ENCODE measurements around the gene HSPH1.

DNA sequence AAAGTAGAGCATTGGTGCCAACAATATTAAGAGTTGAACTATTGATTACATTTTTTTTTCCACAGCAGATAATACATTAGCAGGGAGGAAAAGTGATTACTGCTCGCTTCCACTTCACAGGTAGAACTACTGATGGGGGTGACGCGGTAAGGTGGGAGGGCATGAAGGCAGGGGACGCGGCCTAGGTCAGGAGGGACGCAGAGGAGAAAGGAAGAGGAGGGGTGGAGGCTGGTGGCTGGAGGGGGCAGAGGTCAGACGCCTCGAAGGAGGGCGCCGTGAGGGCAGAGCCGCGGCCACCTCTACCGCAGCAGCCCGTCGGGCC is 37.8 kb upstream of the HSPH1 start:
- TF ChIP-seq, protein P1, sequence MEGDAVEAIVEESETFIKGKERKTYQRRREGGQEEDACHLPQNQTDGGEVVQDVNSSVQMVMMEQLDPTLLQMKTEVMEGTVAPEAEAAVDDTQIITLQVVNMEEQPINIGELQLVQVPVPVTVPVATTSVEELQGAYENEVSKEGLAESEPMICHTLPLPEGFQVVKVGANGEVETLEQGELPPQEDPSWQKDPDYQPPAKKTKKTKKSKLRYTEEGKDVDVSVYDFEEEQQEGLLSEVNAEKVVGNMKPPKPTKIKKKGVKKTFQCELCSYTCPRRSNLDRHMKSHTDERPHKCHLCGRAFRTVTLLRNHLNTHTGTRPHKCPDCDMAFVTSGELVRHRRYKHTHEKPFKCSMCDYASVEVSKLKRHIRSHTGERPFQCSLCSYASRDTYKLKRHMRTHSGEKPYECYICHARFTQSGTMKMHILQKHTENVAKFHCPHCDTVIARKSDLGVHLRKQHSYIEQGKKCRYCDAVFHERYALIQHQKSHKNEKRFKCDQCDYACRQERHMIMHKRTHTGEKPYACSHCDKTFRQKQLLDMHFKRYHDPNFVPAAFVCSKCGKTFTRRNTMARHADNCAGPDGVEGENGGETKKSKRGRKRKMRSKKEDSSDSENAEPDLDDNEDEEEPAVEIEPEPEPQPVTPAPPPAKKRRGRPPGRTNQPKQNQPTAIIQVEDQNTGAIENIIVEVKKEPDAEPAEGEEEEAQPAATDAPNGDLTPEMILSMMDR (IDR thresholded peaks at IDR 0.05; ENCODE audit: extremely low read depth in 1 of 2, insufficient read depth in 1 of 2, low read depth in 1 of 2, low read length in 2 of 2) = no peak
- no peak for TF ChIP-seq POLR2AphosphoS5 (IDR thresholded peaks at IDR 0.05; ENCODE audit: insufficient read depth, low read depth, low read length)
- TF ChIP-seq JUN (IDR thresholded peaks at IDR 0.05; ENCODE audit: borderline replicate concordance, insufficient read depth, insufficient read length, low read depth) = no peak
- TF ChIP-seq, protein P2, sequence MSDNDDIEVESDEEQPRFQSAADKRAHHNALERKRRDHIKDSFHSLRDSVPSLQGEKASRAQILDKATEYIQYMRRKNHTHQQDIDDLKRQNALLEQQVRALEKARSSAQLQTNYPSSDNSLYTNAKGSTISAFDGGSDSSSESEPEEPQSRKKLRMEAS (IDR thresholded peaks at IDR 0.05; ENCODE audit: insufficient read depth, insufficient read length) = no peak
- no peak for TF ChIP-seq EZH2 (IDR thresholded peaks at IDR 0.05; ENCODE audit: borderline replicate concordance, low read depth, low read length, severe bottlenecking)
- TF ChIP-seq POLR2A (IDR thresholded peaks at IDR 0.05; ENCODE audit: low read depth, low read length) = no peak
- TF ChIP-seq MYC (IDR thresholded peaks at IDR 0.05; ENCODE audit: low read depth, low read length) = no peak
- no peak for TF ChIP-seq GATA2 (IDR thresholded peaks at IDR 0.05; ENCODE audit: insufficient read depth, insufficient read length, low read depth, low read length)

Data from endothelial cell of umbilical vein (primary cell).